Lower lobe of right lung (tissue), 2 donors: ENCODE results near the gene OR2D3. TPM values are rescaled to one million over a fixed set of nuclear protein-coding genes. Genes with fewer than 3 reads are reported as not detected.
"Not testable (repeated sequence)": the region's sequence is repeated elsewhere in the genome, so short reads cannot be mapped to it uniquely, and the experiment has no call there.

ENCODE experiments used
- ATAC-seq, 2 donors: fragments of 200-7000 bp; cut with Tn5 transposase; one replicate each; pipeline ENCODE4 v1.9.1; 2020 to 2022; ENCODE audit warnings: mild to moderate bottlenecking in 2 of 2, moderate library complexity in 2 of 2
- DNase-seq: peaks from one replicate; pipeline ENCODE4 v3.0.0-alpha.2; 2020
- H3K27ac ChIP-seq: fragments of 200-600 bp; one replicate; pipeline ENCODE4 v1.8.0; 2022
- H3K27me3 ChIP-seq: fragments of 200-600 bp; one replicate; pipeline ENCODE4 v1.8.0; 2022; ENCODE audit warnings: low read depth
- H3K36me3 ChIP-seq: fragments of 200-600 bp; one replicate; pipeline ENCODE4 v1.8.0; 2022; ENCODE audit warnings: mild to moderate bottlenecking
- H3K4me1 ChIP-seq: fragments of 200-600 bp; one replicate; pipeline ENCODE4 v1.8.0; 2022
- H3K4me3 ChIP-seq: fragments of 200-600 bp; one replicate; pipeline ENCODE4 v1.8.0; 2022; ENCODE audit warnings: mild to moderate bottlenecking
- H3K9me3 ChIP-seq: fragments of 200-600 bp; one replicate; pipeline ENCODE4 v1.8.0; 2022
- intact Hi-C: fragments of 100-400 bp; cut with DNase I; formaldehyde crosslinking; loops from one replicate; pipeline ENCODE4 v1.11.0; 2022
- total RNA-seq: library from RNA; stranded (reverse); fragmentation: NEBNext Ultra II Directional; extraction: Animal tissue kit (Norgen Biotek cat#: 25700); gene quantifications from one replicate; pipeline ENCODE4 v1.2.1, GENCODE V29; 2021
- TF ChIP-seq, protein P1 (sequence below): fragments of 200-600 bp; IDR thresholded peaks from one replicate; pipeline ENCODE4 v1.8.0; 2022; ENCODE audit warnings: antibody characterized with exemption, mild to moderate bottlenecking
- donor health status: DM: no; HTN: yes; CAD: no; lungs with severe emphysema.

The OR2D3 gene
- total RNA-seq, 1 donor from 2014 or later = not detected

- DNase-seq = no peak
- Histone ChIP-seq H3K4me3 (no peak overlapping the region), H3K27me3 (no peaks in the 10 kb centered on the region), H3K9me3 (no peaks in the 10 kb centered on the region), H3K27ac (no peak overlapping the region), H3K36me3 (no peaks in the 10 kb centered on the region), H3K4me1 (peaks cover 8% of the 10 kb centered on the region)
- no peak for ATAC-seq
- intact Hi-C loops = no loop called here
- TF ChIP-seq, protein P1, sequence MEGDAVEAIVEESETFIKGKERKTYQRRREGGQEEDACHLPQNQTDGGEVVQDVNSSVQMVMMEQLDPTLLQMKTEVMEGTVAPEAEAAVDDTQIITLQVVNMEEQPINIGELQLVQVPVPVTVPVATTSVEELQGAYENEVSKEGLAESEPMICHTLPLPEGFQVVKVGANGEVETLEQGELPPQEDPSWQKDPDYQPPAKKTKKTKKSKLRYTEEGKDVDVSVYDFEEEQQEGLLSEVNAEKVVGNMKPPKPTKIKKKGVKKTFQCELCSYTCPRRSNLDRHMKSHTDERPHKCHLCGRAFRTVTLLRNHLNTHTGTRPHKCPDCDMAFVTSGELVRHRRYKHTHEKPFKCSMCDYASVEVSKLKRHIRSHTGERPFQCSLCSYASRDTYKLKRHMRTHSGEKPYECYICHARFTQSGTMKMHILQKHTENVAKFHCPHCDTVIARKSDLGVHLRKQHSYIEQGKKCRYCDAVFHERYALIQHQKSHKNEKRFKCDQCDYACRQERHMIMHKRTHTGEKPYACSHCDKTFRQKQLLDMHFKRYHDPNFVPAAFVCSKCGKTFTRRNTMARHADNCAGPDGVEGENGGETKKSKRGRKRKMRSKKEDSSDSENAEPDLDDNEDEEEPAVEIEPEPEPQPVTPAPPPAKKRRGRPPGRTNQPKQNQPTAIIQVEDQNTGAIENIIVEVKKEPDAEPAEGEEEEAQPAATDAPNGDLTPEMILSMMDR = no peak
Measured at GRCh38 chr11:6932145-6932544, 11.3 kb downstream of the OR2D3 start.

GRCh38 chr11:6941970-6942369, 21.2 kb downstream of the OR2D3 start:
- Histone ChIP-seq H3K4me3 (no peak overlapping the region), H3K27ac (no peak overlapping the region), H3K4me1 (no peaks in the 10 kb centered on the region), H3K9me3 (no peaks in the 10 kb centered on the region), H3K27me3 (no peaks in the 10 kb centered on the region), H3K36me3 (no peaks in the 10 kb centered on the region)
- DNase-seq (no peak), ATAC-seq (no peak)
- intact Hi-C loops = no loop called here
- TF ChIP-seq, protein P1 = no peak

DNA sequence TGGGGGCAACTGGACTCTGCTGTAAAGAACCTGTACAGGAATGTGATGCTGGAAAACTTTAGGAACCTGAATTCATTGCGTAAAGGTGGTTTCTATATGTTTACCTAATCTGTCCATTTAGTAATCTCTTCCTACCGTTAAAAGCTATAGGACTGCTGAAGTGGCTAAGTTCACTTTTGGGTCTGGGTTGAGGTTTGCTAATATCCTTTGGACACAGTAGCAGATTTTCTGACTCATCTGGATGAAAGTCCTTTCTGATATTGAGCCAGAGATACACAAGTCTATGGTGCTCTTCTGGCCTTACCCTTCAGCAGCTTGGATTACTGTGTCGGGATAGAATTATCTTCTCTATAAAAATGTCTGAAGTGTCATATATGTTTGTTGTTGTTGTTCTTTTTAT, 22.3 kb downstream of the OR2D3 start:
- DNase-seq = no peak

DNA sequence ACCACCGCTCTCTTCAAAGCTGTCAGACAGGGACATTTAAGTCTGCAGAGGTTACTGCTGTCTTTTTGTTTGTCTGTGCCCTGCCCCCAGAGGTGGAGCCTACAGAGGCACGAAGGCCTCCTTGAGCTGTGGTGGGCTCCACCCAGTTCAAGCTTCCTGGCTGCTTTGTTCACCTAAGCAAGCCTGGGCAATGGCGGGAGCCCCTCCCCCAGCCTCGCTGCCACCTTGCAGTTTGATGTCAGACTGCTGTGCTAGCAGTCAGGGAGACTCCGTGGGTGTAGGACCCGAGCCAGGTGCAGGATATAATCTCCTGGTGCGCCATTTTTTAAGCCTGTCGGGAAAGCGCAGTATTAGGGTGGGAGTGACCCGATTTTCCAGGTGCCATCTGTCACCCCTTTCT, 33.4 kb downstream of the OR2D3 start:
- H3K9me3 ChIP-seq, H3K27ac ChIP-seq, H3K4me1 ChIP-seq, intact Hi-C loops, DNase-seq, ATAC-seq, H3K36me3 ChIP-seq, H3K27me3 ChIP-seq, H3K4me3 ChIP-seq: not testable (repeated sequence)

More for the DNA sequence above, 22.3 kb downstream of the OR2D3 start:
- H3K4me1 ChIP-seq = no peaks in the 10 kb centered on the region
- H3K27ac ChIP-seq = no peak overlapping the region
- H3K9me3 ChIP-seq = no peaks in the 10 kb centered on the region
- intact Hi-C loops = no loop called here
- no peaks in the 10 kb centered on the region for H3K27me3 ChIP-seq
- TF ChIP-seq, protein P1 = no peak
- no peak for ATAC-seq
- H3K4me3 ChIP-seq = no peak overlapping the region
- H3K36me3 ChIP-seq = no peaks in the 10 kb centered on the region

DNA sequence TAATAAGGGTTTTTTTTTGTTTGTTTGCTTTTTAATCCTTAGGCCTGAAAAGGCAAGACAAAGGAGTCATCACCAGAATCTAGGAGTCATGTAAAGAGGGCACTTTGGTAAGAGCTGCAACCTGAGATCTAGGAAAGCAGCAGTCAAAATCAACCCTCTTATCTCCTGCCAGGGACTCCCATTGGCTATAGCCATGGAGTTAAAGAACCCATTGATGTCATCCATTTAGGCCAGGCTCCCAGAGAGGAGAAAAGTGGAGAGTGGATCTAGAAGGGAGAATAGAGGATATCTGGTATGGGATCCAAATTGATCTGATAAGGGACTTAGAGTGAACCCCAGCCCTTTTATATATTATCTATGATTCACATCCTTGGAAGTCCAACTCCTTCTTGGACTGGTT, 41.3 kb downstream of the OR2D3 start:
- intact Hi-C loops = no loop called here
- H3K27me3 ChIP-seq = no peaks in the 10 kb centered on the region
- TF ChIP-seq, protein P1 = no peak
- ATAC-seq (no peak), DNase-seq (no peak)
- H3K36me3 ChIP-seq = no peaks in the 10 kb centered on the region
- no peak overlapping the region for H3K27ac ChIP-seq
- no peaks in the 10 kb centered on the region for H3K4me1 ChIP-seq
- H3K4me3 ChIP-seq = no peak overlapping the region
- no peaks in the 10 kb centered on the region for H3K9me3 ChIP-seq

DNA sequence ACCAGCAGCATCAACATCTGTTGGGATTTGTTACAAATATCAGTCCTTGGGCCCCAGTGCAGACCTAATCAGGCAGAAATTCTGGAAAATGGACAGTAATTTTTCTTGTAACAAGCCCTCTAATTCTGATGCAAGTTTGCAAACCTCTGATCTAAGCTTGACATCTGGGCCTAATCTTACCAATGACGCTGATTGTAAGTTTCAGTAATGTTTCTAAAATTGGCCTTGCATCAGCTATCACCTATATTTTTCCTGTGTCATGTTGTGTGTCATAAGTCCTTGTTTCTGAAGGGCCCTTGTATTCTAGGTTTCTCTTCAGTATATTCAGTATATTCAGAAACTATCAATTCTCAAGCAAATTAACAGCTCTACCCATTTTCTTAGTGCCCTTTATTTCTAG, 41.9 kb downstream of the OR2D3 start:
- ATAC-seq (no peak), DNase-seq (no peak)
- H3K27ac ChIP-seq = no peak overlapping the region
- TF ChIP-seq, protein P1 = no peak
- no peaks in the 10 kb centered on the region for H3K36me3 ChIP-seq
- no peaks in the 10 kb centered on the region for H3K27me3 ChIP-seq
- H3K4me1 ChIP-seq = no peaks in the 10 kb centered on the region
- H3K9me3 ChIP-seq = no peaks in the 10 kb centered on the region
- intact Hi-C loops = no loop called here
- H3K4me3 ChIP-seq = no peak overlapping the region
